Measurements from ENCODE around the gene CA11. TPM values are rescaled to one million over a fixed set of nuclear protein-coding genes. Genes with fewer than 3 reads are reported as not detected.

Gene CA11
- total RNA-seq, 2 donors from 2014 or later: 7.0 to 11.2 TPM

DNA sequence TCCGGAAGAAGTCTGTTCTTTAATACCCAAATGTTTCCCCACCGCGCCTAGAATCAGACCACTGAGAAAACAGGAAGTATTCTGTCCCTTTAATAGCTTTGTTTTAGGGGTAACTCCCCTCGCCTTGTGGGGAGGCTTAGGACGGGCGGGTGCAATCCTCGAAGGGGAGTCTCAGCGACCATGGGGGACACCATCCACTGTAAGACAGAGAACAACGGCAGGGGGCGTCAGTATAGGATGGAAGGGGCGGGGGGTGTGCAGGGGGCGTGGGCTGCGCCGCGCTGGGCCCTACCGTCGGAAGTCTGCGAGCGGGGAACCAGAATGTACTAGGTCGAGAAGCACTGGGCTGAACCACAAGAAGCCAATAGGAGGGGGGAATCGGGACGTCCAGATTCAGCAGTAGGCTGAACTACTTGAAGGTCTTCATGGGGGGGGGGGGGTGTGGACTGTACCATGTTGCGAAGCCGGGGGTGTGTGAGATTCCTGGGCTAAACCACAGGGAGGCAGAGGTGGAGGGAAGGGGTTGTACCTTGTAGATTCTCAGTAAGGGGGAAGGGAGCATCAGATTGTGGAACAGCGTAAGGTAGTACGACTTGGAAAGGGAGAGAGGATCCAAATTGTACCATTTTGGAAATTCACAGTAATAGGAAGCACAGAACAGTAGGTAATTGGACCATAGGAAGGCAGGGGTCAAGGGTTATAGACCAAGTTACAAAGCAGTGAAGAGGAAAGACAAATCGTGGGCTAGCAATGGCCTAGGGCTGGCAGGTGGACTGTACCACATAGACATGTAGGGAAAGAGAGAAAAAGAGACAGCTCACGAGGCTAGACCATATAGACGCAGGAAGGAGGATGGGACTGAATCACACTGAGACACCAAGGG, 7.8 kb downstream of the CA11 start:
- DNase-seq (ENCODE audit: low spot score): peak; percentile 88
- peak overlapping the region; percentile 98 to 99 for H3K27ac ChIP-seq
- no peaks in the 10 kb centered on the region for H3K36me3 ChIP-seq
- TF ChIP-seq, protein P1, sequence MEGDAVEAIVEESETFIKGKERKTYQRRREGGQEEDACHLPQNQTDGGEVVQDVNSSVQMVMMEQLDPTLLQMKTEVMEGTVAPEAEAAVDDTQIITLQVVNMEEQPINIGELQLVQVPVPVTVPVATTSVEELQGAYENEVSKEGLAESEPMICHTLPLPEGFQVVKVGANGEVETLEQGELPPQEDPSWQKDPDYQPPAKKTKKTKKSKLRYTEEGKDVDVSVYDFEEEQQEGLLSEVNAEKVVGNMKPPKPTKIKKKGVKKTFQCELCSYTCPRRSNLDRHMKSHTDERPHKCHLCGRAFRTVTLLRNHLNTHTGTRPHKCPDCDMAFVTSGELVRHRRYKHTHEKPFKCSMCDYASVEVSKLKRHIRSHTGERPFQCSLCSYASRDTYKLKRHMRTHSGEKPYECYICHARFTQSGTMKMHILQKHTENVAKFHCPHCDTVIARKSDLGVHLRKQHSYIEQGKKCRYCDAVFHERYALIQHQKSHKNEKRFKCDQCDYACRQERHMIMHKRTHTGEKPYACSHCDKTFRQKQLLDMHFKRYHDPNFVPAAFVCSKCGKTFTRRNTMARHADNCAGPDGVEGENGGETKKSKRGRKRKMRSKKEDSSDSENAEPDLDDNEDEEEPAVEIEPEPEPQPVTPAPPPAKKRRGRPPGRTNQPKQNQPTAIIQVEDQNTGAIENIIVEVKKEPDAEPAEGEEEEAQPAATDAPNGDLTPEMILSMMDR (IDR thresholded peaks at IDR 0.05): no peak
- TF ChIP-seq POLR2AphosphoS5 (IDR thresholded peaks at IDR 0.05) (peak; percentile 72), POLR2A (IDR thresholded peaks at IDR 0.05) (peak; percentile 53)
- H3K27me3 ChIP-seq (replicated peaks; ENCODE audit: insufficient read depth): no peaks in the 10 kb centered on the region
- peaks cover 15% of the 10 kb centered on the region for H3K4me1 ChIP-seq (replicated peaks)
- intact Hi-C loops (cut with DNase I): no loop called here
- H3K9me3 ChIP-seq: no peaks in the 10 kb centered on the region
- WGBS: 7% methylated on average over 29 of the region's 29 CpGs
- H3K4me3 ChIP-seq: peak overlapping the region; percentile 72 to 77

DNA sequence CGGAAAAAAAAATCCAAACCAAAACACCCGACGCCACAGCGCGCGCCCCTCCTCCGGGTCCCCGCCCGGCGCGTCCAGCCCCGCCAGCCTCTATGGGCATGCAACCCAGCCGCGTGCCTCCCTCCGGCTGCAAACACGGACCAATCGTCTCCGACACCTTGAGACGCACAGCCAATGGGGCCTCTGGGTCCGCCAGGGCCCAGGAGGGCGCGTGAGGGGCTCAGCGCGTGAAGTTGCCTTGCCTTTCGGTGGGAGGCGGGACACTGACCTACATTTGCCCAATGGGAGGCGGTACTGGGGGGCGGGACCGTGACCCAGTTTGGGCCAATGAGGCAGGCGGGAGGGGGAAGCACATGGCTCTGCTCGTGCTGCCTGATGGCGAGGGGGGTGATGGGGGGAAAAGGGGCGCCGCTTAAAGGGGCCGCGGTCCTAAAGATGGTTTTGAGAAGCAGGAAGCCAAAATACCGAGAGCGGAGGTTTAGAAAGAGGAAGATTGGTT, 8.5 kb downstream of the CA11 start:
- intact Hi-C loops (cut with DNase I): no loop called here
- DNase-seq (ENCODE audit: low spot score): peak; percentile 99
- H3K9me3 ChIP-seq: no peaks in the 10 kb centered on the region
- H3K27me3 ChIP-seq (replicated peaks; ENCODE audit: insufficient read depth): no peaks in the 10 kb centered on the region
- WGBS: 0% methylated on average over 30 of the region's 38 CpGs
- no peaks in the 10 kb centered on the region for H3K36me3 ChIP-seq
- H3K27ac ChIP-seq: peak overlapping the region; percentile 98 to 99
- H3K4me1 ChIP-seq (replicated peaks): peaks cover 15% of the 10 kb centered on the region
- TF ChIP-seq, protein P1 (IDR thresholded peaks at IDR 0.05): peak in 1 of 4 experiments; percentile 26
- TF ChIP-seq POLR2A (IDR thresholded peaks at IDR 0.05) (no peak), POLR2AphosphoS5 (IDR thresholded peaks at IDR 0.05) (peak; percentile 98)
- H3K4me3 ChIP-seq: peak overlapping the region; percentile 72 to 77

DNA sequence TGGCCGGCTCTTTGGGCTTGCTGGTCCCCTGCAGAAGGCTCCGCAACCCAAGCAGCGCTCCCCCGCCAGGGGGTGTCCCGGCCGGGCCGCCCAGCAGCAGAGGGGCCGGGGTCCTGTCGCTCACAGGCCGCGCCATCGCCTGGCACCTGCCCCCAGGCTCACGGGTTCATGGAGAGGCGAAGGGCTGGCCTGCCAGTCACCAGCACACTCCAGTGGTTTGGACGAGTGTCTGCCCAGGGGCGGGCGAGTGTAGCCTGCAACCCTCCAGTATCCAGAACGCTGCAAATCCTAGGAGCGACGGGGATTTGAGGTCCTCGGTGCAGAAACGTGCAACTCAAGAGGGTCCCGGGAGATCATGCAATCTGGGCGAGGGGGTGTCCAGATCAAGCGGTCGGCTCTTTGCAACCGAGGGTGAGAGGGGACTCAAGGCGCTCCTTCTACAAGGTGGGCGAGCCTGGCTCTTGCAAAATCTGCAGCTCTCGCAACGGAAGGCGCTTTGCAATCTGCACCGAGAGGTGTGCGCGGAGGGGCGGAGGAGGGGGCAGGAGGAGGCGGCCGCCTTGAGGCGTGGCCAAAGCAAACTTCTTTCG, 9.0 kb downstream of the CA11 start, which contains the start of gene DBP:
Gene DBP (minus strand): TSS at position 521 of the 590 bp plus-strand sequence. CDS start 385 bp downstream, at position 136.
- H3K36me3 ChIP-seq: no peaks in the 10 kb centered on the region
- 0% methylated on average over 23 of the region's 40 CpGs for WGBS
- no peak for DNase-seq (ENCODE audit: low spot score)
- peaks cover 15% of the 10 kb centered on the region for H3K4me1 ChIP-seq (replicated peaks)
- TF ChIP-seq POLR2A (IDR thresholded peaks at IDR 0.05): peak; percentile 69
- TF ChIP-seq POLR2AphosphoS5 (IDR thresholded peaks at IDR 0.05): no peak
- TF ChIP-seq, protein P1 (IDR thresholded peaks at IDR 0.05): peak in 2 of 4 experiments; percentile 15 to 44
- no peaks in the 10 kb centered on the region for H3K27me3 ChIP-seq (replicated peaks; ENCODE audit: insufficient read depth)
- H3K9me3 ChIP-seq: no peaks in the 10 kb centered on the region
- intact Hi-C loops (cut with DNase I): no loop called here
- H3K4me3 ChIP-seq: peak within 1 kb of the TSS; percentile 72 to 77
- peak within 1 kb of the TSS; percentile 98 to 99 for H3K27ac ChIP-seq

DNA sequence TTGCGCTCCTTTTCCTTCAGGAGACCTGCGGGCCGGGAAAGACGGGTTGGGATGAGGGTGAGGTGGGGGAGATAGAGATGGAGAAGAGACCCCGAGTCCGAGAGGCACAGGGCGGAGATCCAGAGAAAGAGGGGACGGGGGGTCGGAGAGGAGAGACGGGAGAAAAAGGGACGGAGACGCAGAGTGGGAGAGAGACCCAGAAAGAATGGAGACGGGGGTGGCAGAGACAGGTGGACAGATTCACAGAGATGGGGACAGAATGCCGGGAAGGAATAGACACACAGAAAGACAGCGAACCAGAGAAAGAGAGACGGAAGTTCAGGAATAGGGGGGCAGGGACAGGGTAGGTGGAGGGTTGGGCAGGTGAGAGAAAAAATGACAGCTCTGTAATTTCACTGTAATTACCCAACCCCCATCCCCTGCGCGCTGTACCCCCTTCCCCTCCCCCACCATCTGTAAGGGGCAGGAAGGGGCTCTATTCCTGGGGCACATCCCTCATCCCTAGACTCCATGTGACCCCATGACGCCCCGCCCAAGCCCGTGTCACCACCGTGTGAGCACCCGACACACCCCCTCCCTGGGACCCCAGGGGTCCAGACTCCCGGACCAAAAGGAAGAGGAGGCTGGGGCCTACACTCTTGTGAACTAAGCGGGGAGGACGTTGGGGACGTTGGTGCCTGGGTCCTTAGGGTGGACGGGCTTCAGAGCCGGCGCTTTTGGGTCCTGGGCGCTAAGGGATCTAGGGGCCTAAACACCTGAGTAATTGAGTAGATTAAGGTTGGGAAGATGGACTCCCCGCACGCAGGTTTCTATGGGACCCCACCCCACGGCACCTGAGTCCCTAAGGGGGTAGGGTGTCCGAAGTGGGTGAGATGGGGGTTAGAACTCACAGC, 9.8 kb downstream of the CA11 start:
- no peaks in the 10 kb centered on the region for H3K9me3 ChIP-seq
- H3K27me3 ChIP-seq (replicated peaks; ENCODE audit: insufficient read depth): no peaks in the 10 kb centered on the region
- under 1% methylated on average over 35 of the region's 35 CpGs for WGBS
- TF ChIP-seq POLR2A (IDR thresholded peaks at IDR 0.05): no peak
- no peak for TF ChIP-seq POLR2AphosphoS5 (IDR thresholded peaks at IDR 0.05)
- TF ChIP-seq, protein P1 (IDR thresholded peaks at IDR 0.05): no peak
- peak overlapping the region; percentile 72 to 77 for H3K4me3 ChIP-seq
- no peaks in the 10 kb centered on the region for H3K36me3 ChIP-seq
- H3K4me1 ChIP-seq (replicated peaks): peaks cover 15% of the 10 kb centered on the region
- no peak for DNase-seq (ENCODE audit: low spot score)
- peak overlapping the region; percentile 98 to 99 for H3K27ac ChIP-seq
- intact Hi-C loops (cut with DNase I): no loop called here

Measured in prostate gland (tissue), 2 donors.